Measurements from ENCODE around the gene SYPL1. TPM values are rescaled to one million over a fixed set of nuclear protein-coding genes. Genes with fewer than 3 reads are reported as not detected.

The SYPL1 gene
- total and polyA plus RNA-seq, 9 of the 15 experiments (the other 6 are each of a cell fraction or from before 2014, with no cell fraction given): 23.8 to 214 (median 70.2) TPM

GRCh38 chr7:106057962-106058927 is 53.9 kb downstream of the SYPL1 start (continued):
- no peak for TF ChIP-seq BDP1 (IDR thresholded peaks at IDR 0.05; ENCODE audit: insufficient read depth, insufficient read length)
- TF ChIP-seq HNRNPL (IDR thresholded peaks at IDR 0.05; ENCODE audit: low read depth, low read length): no peak
- no peak for TF ChIP-seq REST (IDR thresholded peaks at IDR 0.05; ENCODE audit: borderline replicate concordance)
- TF ChIP-seq REST (CRISPR knock-in tag; IDR thresholded peaks at IDR 0.05; ENCODE audit: low read depth): no peak
- no peak for TF ChIP-seq ZFX (CRISPR knock-in tag; IDR thresholded peaks at IDR 0.05)
- no peak for TF ChIP-seq ZNF778 (CRISPR knock-in tag; IDR thresholded peaks at IDR 0.05)
- no peak for TF ChIP-seq IRF2 (CRISPR knock-in tag; IDR thresholded peaks at IDR 0.05)
- no peak for TF ChIP-seq FOSL1 (tag; conservative IDR thresholded peaks at IDR 0.05)
- TF ChIP-seq CTBP1 (IDR thresholded peaks at IDR 0.05; ENCODE audit: borderline replicate concordance): no peak

Measured in K562 (cell line).